DMS79 treated with DMSO at 0.1 percent for 48 hours (cell line): ENCODE results near the gene STAP2.

Experiments used
- DNase-seq: peaks from one replicate; lab custom pipeline; 2025; lab: John Stamatoyannopoulos, UW

The STAP2 gene

GRCh38 chr19:4338441-4339355 lies at the start of gene STAP2:
TSS of gene STAP2 (minus strand) at chr19:4338827. CDS start at chr19:4338753, 74 bp downstream.
- DNase-seq, result peak; percentile 11

- DNase-seq, result no peak
Measured at GRCh38 chr19:4386041-4386782, 47.6 kb upstream of the STAP2 start.

GRCh38 chr19:4385291-4386040 lies 46.8 kb upstream of the STAP2 start:
- no peak for DNase-seq

GRCh38 chr19:4380254-4380727 lies 41.7 kb upstream of the STAP2 start:
- DNase-seq, result no peak

GRCh38 chr19:4379383-4380253 lies 41.0 kb upstream of the STAP2 start:
- peak; percentile 8 for DNase-seq

- no peak for DNase-seq
Measured at GRCh38 chr19:4378886-4379285, 40.3 kb upstream of the STAP2 start.

- no peak for DNase-seq
Measured at GRCh38 chr19:4376991-4377781, 38.6 kb upstream of the STAP2 start.

- no peak for DNase-seq
Measured at GRCh38 chr19:4376671-4376990, 38.0 kb upstream of the STAP2 start.

GRCh38 chr19:4376028-4376670 lies 37.5 kb upstream of the STAP2 start:
- DNase-seq, result peak; percentile 67

- DNase-seq, result peak; percentile 67
Measured at GRCh38 chr19:4375164-4376027, 36.8 kb upstream of the STAP2 start.

GRCh38 chr19:4374498-4375163 lies 36.0 kb upstream of the STAP2 start:
- DNase-seq, result no peak

GRCh38 chr19:4373601-4374497 lies 35.2 kb upstream of the STAP2 start:
- peak; percentile 2 for DNase-seq

GRCh38 chr19:4373013-4373367 lies 34.4 kb upstream of the STAP2 start:
- DNase-seq, result no peak

- DNase-seq, result no peak
Measured at GRCh38 chr19:4372165-4373012, 33.8 kb upstream of the STAP2 start.

GRCh38 chr19:4371247-4372164 lies 32.9 kb upstream of the STAP2 start:
- no peak for DNase-seq
